Vagina (tissue), 2 donors: ENCODE measurements around the gene STAB2. TPM values are rescaled to one million over a fixed set of nuclear protein-coding genes. Genes with fewer than 3 reads are reported as not detected.

Experiments
- DNase-seq, 2 donors: peaks; one replicate each; pipeline ENCODE4 v3.0.0-alpha.2; 2017; ENCODE audit errors: extremely low spot score in 2 of 2
- H3K27ac ChIP-seq: fragments of 200-600 bp; sonication (generic); one replicate; pipeline ENCODE4 v1.5.1; 2019
- H3K27me3 ChIP-seq: fragments of 200-600 bp; sonication (generic); one replicate; pipeline ENCODE4 v1.5.1; 2019
- H3K36me3 ChIP-seq, 2 donors: fragments of 200-600 bp; sonication (generic); one replicate each; pipeline ENCODE4 v1.5.1; 2017 to 2019
- H3K4me1 ChIP-seq: fragments of 200-600 bp; sonication (generic); one replicate; pipeline ENCODE4 v1.5.1; 2019
- H3K4me3 ChIP-seq, 2 donors: fragments of 200-600 bp; sonication (generic); 1 replicate in 1 of 2; 2 replicates in 1 of 2; pipeline ENCODE4 v1.5.1; 2016 to 2019
- H3K9me3 ChIP-seq: fragments of 200-600 bp; sonication (generic); one replicate; pipeline ENCODE4 v1.5.1; 2019
- POLR2A ChIP-seq, 2 donors: fragments of 450-650 bp; IDR thresholded peaks; one replicate each; pipeline ENCODE4 v1.6.1; 2017; ENCODE audit warnings: antibody characterized with exemption in 2 of 2, mild to moderate bottlenecking in 2 of 2, moderate library complexity in 2 of 2
- POLR2AphosphoS5 ChIP-seq, 2 donors: sonication (generic); formaldehyde crosslinking; IDR thresholded peaks; one replicate each; pipeline ENCODE4 v1.9.0; 2017; ENCODE audit warnings: antibody characterized with exemption in 2 of 2, mild to moderate bottlenecking in 2 of 2, low read depth in 1 of 2; ENCODE audit not compliant: insufficient read depth in 1 of 2
- intact Hi-C: fragments of 100-400 bp; cut with DNase I; formaldehyde crosslinking; loops from one replicate; pipeline ENCODE4 v1.15.1; 2023
- total RNA-seq: library from RNA; depleted of rRNA; stranded (reverse); fragments of >200 nt; gene quantifications from one replicate; pipeline ENCODE4 v1.2.3, GENCODE V29; 2016
- TF ChIP-seq, protein P1 (sequence below), 3 experiments: fragments of 450-650 bp in 2 of 3; fragments of 200-600 bp in 1 of 3; sonication (generic) in 1 of 3; IDR thresholded peaks; one replicate each; pipeline ENCODE4 v1.5.1; 2017 to 2019; ENCODE audit warnings: antibody characterized with exemption in 3 of 3, mild to moderate bottlenecking in 2 of 3, moderate library complexity in 2 of 3

The STAB2 gene
- total RNA-seq, 1 donor from 2014 or later, result 0.25 TPM

DNA sequence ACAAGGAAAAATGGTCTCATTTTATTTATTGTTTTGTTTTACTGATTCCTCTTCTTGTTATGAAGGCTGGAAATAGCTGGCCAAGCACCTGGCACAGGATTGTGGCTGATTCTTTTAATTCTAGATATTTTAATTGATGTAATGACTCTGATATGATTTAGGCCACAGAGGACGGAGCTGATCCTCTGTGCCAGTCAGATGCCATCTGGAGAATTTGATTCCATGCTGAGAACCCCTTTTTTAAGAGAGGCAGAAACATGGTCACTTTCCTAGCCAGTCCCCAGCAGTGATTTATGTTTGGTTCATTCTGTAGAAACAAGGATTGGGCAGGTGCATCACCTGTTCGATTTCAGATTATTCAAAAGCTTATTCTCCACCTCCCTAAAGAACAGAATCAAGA lies 77.6 kb downstream of the STAB2 start:
- no peak for DNase-seq
- Histone ChIP-seq H3K4me3 (no peak overlapping the region), H3K36me3 (no peaks in the 10 kb centered on the region), H3K27ac (no peak overlapping the region), H3K4me1 (no peaks in the 10 kb centered on the region), H3K9me3 (no peaks in the 10 kb centered on the region), H3K27me3 (no peaks in the 10 kb centered on the region)
- TF ChIP-seq POLR2A (IDR thresholded peaks at IDR 0.05) (no peak), POLR2AphosphoS5 (IDR thresholded peaks at IDR 0.05; ENCODE audit: insufficient read depth in 1 of 2, low read depth in 1 of 2) (no peak)
- TF ChIP-seq, protein P1, sequence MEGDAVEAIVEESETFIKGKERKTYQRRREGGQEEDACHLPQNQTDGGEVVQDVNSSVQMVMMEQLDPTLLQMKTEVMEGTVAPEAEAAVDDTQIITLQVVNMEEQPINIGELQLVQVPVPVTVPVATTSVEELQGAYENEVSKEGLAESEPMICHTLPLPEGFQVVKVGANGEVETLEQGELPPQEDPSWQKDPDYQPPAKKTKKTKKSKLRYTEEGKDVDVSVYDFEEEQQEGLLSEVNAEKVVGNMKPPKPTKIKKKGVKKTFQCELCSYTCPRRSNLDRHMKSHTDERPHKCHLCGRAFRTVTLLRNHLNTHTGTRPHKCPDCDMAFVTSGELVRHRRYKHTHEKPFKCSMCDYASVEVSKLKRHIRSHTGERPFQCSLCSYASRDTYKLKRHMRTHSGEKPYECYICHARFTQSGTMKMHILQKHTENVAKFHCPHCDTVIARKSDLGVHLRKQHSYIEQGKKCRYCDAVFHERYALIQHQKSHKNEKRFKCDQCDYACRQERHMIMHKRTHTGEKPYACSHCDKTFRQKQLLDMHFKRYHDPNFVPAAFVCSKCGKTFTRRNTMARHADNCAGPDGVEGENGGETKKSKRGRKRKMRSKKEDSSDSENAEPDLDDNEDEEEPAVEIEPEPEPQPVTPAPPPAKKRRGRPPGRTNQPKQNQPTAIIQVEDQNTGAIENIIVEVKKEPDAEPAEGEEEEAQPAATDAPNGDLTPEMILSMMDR (IDR thresholded peaks at IDR 0.05), result no peak
- intact Hi-C loops, result no loop called here

DNA sequence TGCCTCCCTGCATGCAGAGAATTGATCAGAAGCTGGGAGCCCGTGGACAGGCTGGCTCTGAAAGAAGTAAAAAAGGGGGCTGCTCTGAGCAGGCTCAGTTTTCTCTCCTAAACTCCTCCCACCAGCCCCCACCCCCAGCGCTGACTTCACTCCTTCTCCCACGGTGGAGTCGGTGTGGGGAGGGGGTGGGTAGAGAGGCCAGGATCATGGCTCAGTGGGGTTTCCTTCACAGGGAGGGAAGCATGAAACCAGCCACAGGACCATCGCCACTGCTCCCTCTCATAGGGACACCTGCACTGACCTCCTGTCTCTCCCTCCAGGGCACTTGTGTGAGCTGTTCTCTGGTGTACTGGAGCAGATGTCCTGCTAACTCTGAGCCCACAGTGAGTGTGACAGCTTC lies 78.9 kb downstream of the STAB2 start:
- H3K9me3 ChIP-seq, result no peaks in the 10 kb centered on the region
- H3K27me3 ChIP-seq, result no peaks in the 10 kb centered on the region
- no peak overlapping the region for H3K4me3 ChIP-seq
- H3K27ac ChIP-seq, result no peak overlapping the region
- TF ChIP-seq POLR2AphosphoS5 (IDR thresholded peaks at IDR 0.05; ENCODE audit: insufficient read depth in 1 of 2, low read depth in 1 of 2) (no peak), POLR2A (IDR thresholded peaks at IDR 0.05) (no peak)
- TF ChIP-seq, protein P1 (IDR thresholded peaks at IDR 0.05), result no peak
- H3K4me1 ChIP-seq, result no peaks in the 10 kb centered on the region
- DNase-seq, result no peak
- intact Hi-C loops, result no loop called here
- H3K36me3 ChIP-seq, result no peaks in the 10 kb centered on the region

DNA sequence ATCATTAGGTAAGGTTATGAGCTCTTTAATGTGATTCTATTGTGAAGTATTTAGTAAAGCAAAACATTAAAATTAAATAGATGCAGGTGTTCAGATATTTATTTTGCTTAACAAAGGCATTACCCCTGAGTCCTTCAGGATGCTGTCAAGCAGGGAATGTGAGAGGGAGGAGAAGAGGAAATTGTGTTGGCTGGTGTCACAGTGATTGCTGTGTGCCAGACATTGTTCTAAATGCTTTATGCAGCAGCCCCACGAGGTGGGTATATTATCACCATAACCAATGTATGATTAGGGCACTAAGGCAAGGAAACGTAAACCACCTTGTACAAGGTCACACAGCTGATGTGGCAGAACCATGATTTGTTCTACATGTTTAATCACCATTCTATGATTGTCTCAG lies 80.1 kb downstream of the STAB2 start:
- DNase-seq, result no peak
- intact Hi-C loops, result no loop called here
- no peak for TF ChIP-seq POLR2AphosphoS5 (IDR thresholded peaks at IDR 0.05; ENCODE audit: insufficient read depth in 1 of 2, low read depth in 1 of 2)
- TF ChIP-seq, protein P1 (IDR thresholded peaks at IDR 0.05), result no peak
- TF ChIP-seq POLR2A (IDR thresholded peaks at IDR 0.05), result no peak
- Histone ChIP-seq H3K27ac (no peak overlapping the region), H3K36me3 (no peaks in the 10 kb centered on the region), H3K9me3 (no peaks in the 10 kb centered on the region), H3K27me3 (no peaks in the 10 kb centered on the region), H3K4me3 (no peak overlapping the region), H3K4me1 (no peaks in the 10 kb centered on the region)

DNA sequence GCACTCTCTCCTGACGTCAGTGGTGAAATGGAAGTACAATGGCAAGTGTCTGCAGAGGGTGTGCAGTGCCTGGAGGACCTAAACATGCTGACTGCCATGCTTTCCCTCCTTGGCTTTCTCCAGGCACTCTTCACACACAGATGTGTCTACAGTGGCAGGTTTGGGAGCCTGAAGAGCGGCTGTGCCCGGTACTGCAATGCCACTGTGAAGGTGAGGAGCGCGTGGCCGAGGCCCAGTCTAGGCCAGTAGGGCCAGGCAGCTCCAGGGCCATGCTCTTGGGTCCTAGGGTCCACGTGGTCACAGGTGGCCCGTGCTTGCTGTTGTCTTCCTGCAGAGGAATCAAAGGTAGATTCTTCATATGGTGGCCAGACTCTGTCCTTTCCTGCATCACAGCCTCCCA lies 81.4 kb downstream of the STAB2 start:
- no peaks in the 10 kb centered on the region for H3K9me3 ChIP-seq
- no peak overlapping the region for H3K27ac ChIP-seq
- intact Hi-C loops, result no loop called here
- no peaks in the 10 kb centered on the region for H3K27me3 ChIP-seq
- DNase-seq, result no peak
- H3K4me3 ChIP-seq, result no peak overlapping the region
- H3K4me1 ChIP-seq, result no peaks in the 10 kb centered on the region
- no peaks in the 10 kb centered on the region for H3K36me3 ChIP-seq
- no peak for TF ChIP-seq POLR2AphosphoS5 (IDR thresholded peaks at IDR 0.05; ENCODE audit: insufficient read depth in 1 of 2, low read depth in 1 of 2)
- no peak for TF ChIP-seq POLR2A (IDR thresholded peaks at IDR 0.05)
- TF ChIP-seq, protein P1 (IDR thresholded peaks at IDR 0.05), result no peak

DNA sequence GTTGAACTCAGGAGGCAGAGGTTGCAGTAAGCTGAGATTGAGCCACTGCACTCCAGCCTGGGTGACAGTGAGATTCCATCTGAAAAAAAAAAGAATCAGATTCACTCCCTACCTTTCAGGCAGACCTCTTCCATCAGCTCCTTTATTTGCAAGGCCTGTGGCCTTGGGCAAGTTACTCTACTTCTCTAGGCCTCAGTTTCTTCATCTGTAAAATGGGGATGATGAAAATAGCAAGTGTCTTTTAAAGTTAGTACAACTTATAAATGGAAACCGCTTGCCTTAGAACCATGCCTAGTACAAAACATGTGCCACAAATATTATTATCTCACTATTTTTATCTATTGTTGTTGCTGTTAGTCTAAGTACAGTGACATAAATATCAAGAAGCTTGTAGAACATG lies 84.3 kb downstream of the STAB2 start:
- intact Hi-C loops, result no loop called here
- H3K27ac ChIP-seq, result no peak overlapping the region

More for the DNA sequence above, 84.3 kb downstream of the STAB2 start:
- no peak for DNase-seq
- Histone ChIP-seq H3K9me3 (no peaks in the 10 kb centered on the region), H3K4me3 (no peak overlapping the region), H3K4me1 (no peaks in the 10 kb centered on the region), H3K27me3 (no peaks in the 10 kb centered on the region), H3K36me3 (no peaks in the 10 kb centered on the region)
- TF ChIP-seq, protein P1 (IDR thresholded peaks at IDR 0.05), result no peak
- TF ChIP-seq POLR2AphosphoS5 (IDR thresholded peaks at IDR 0.05; ENCODE audit: insufficient read depth in 1 of 2, low read depth in 1 of 2) (no peak), POLR2A (IDR thresholded peaks at IDR 0.05) (no peak)
